ENCODE results near the gene CPN1.

DNA sequence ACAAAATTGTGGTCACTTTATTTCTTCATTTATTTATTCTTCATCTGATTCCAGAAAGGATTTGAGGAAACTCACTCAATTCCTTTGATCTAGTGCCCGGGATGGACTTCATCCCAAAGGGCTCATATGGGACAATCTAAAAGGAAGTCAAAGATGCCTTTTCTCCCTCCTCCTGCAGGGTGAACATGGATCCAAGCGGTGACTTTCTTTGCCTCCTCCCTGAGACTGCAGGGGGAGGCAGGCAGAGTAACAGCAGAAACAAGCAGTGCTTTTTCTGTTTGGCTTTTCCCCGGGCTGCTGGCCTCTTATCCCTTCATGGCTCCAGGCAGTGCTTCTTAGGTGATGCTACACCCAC lies 61.9 kb downstream of the CPN1 start:
- TF ChIP-seq CTCF (IDR thresholded peaks at IDR 0.05; ENCODE audit: poor library complexity) (no peak), EZH2 (IDR thresholded peaks at IDR 0.05; ENCODE audit: borderline replicate concordance) (no peak), EZH2phosphoT487 (IDR thresholded peaks at IDR 0.05; ENCODE audit: low read depth, severe bottlenecking, unreplicated experiment) (no peak)
